Natural killer cell (primary cell): Measurements from ENCODE around the gene CSGALNACT2. TPM values are rescaled to one million over a fixed set of nuclear protein-coding genes. Genes with fewer than 3 reads are reported as not detected.
"Not testable (repeated sequence)": the region's sequence is repeated elsewhere in the genome, so short reads cannot be mapped to it uniquely, and the experiment has no call there.

Experiments
- ATAC-seq, 3 donors: fragments of 150-1000 bp in 2 of 3; fragments of 200-7000 bp in 1 of 3; cut with Tn5 transposase; 1 replicate in 1 of 3; 2 replicates in 2 of 3; pipeline ENCODE4 v1.10.0; 2021; ENCODE audit warnings: mild to moderate bottlenecking in 2 of 3, moderate library complexity in 2 of 3
- DNase-seq, 2 donors: peaks; one replicate each; pipeline versions ENCODE4 v3.0.0 to v3.0.0-alpha.2; 2013 to 2021; ENCODE audit warnings: mixed read lengths in 1 of 2
- H3K27ac ChIP-seq: one replicate; pipeline ENCODE4 v1.5.1; 2013; ENCODE audit warnings: mild to moderate bottlenecking, low read length
- H3K27me3 ChIP-seq: one replicate; pipeline ENCODE4 v1.6.1; 2013; ENCODE audit warnings: low read length; ENCODE audit not compliant: control insufficient read depth, insufficient read depth
- H3K36me3 ChIP-seq: one replicate; pipeline ENCODE4 v1.6.1; 2013; ENCODE audit warnings: low read length; ENCODE audit not compliant: control insufficient read depth, insufficient read depth
- H3K4me1 ChIP-seq: one replicate; pipeline ENCODE4 v1.6.1; 2013; ENCODE audit warnings: low read length; ENCODE audit not compliant: control insufficient read depth, insufficient read depth
- H3K4me3 ChIP-seq: one replicate; pipeline ENCODE4 v1.5.1; 2013; ENCODE audit warnings: low read length
- H3K9me3 ChIP-seq: one replicate; pipeline ENCODE4 v1.6.1; 2013; ENCODE audit warnings: low read length; ENCODE audit not compliant: control insufficient read depth, insufficient read depth
- H3K27ac Mint-ChIP-seq, 2 donors: one replicate each; pipeline ENCODE4 v1.8.0; 2022; ENCODE audit warnings: mild to moderate bottlenecking in 2 of 2, mixed read lengths in 2 of 2, moderate library complexity in 1 of 2
- H3K27me3 Mint-ChIP-seq, 2 donors: one replicate each; pipeline ENCODE4 v1.8.0; 2022; ENCODE audit warnings: low read depth in 2 of 2, mixed read lengths in 2 of 2
- H3K36me3 Mint-ChIP-seq: one replicate; pipeline ENCODE4 v1.8.0; 2022; ENCODE audit warnings: mixed read lengths
- H3K4me1 Mint-ChIP-seq, 2 donors: one replicate each; pipeline ENCODE4 v1.8.0; 2022; ENCODE audit warnings: mixed read lengths in 2 of 2
- H3K4me3 Mint-ChIP-seq: one replicate; pipeline ENCODE4 v1.8.0; 2022; ENCODE audit warnings: mild to moderate bottlenecking, moderate library complexity, mixed read lengths
- H3K9me3 Mint-ChIP-seq, 2 donors: one replicate each; pipeline ENCODE4 v1.8.0; 2022; ENCODE audit warnings: mixed read lengths in 2 of 2
- CTCF ChIP-seq: fragments of 200-600 bp; IDR thresholded peaks from one replicate; pipeline ENCODE4 v1.8.0; 2022; ENCODE audit warnings: antibody characterized with exemption
- WGBS: methylation state at CpG from one replicate; pipeline ENCODE4 v1.1.7; 2013; ENCODE audit warnings: missing lambda C conversion rate; ENCODE audit not compliant: insufficient coverage; 5-methylcytosine and 5-hydroxymethylcytosine counted together
- intact Hi-C: fragments of 100-400 bp; cut with micrococcal nuclease; formaldehyde crosslinking; loops from one replicate; pipeline ENCODE4 v1.14.2; 2022
- total RNA-seq, 4 donors: library from RNA; stranded (reverse); fragments of 120-200 nt in 1 of 4; gene quantifications; one replicate each; pipeline versions ENCODE4 v1.2.3 to v1.2.4, GENCODE V29; 2013 to 2022

CSGALNACT2 gene
- total RNA-seq, 3 donors from 2014 or later (not counting 1 experiment from before 2014, with no cell fraction given) = 49.9 to 57.4 (median 52.8) TPM

DNA sequence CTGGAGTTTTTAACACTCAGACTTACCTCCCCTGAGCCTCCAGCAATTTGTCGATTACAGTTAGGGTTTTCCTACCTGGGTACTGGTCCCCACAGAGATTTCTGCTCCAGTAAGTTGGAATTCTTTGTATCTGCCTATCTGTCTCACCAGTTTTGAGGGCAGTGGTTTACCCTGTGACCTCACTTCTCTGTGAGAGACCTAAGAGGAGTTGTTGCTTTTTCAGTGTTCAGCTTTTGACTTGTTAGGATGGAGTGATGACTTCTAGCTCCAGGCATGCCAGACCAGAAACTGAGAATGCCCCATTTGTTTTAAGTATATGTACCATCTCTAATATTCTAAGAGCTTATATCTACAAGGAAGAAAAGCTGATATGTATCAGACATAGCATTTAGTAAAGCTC lies 42.9 kb downstream of the CSGALNACT2 start:
- no peaks in the 10 kb centered on the region for H3K27me3 ChIP-seq
- no peak overlapping the region for H3K4me3 ChIP-seq
- Mint-ChIP-seq H3K4me3 (no peak overlapping the region), H3K4me1 (peaks cover 28% of the 10 kb centered on the region in 2 donors), H3K27me3 (no peaks in the 10 kb centered on the region), H3K36me3 (peaks cover 35% of the 10 kb centered on the region), H3K27ac (peak overlapping the region; percentile 22 to 42), H3K9me3 (peaks cover 2 to 7% of the 10 kb centered on the region in 2 donors)
- intact Hi-C loops = no loop called here
- DNase-seq (no peak), ATAC-seq (no peak)
- H3K27ac ChIP-seq = no peak overlapping the region
- H3K4me1 ChIP-seq = no peaks in the 10 kb centered on the region
- WGBS = 93% methylated on average over 1 of the region's 1 CpG
- TF ChIP-seq CTCF = no peak
- H3K36me3 ChIP-seq = peaks cover 61% of the 10 kb centered on the region
- no peaks in the 10 kb centered on the region for H3K9me3 ChIP-seq

- peaks cover 46% of the 10 kb centered on the region for H3K36me3 ChIP-seq
- DNase-seq, intact Hi-C loops, H3K27me3 ChIP-seq, ATAC-seq, H3K4me3 ChIP-seq, H3K27me3 Mint-ChIP-seq, H3K9me3 Mint-ChIP-seq, H3K4me1 ChIP-seq, H3K27ac ChIP-seq, H3K4me3 Mint-ChIP-seq, H3K9me3 ChIP-seq: not testable (repeated sequence)
- WGBS = 100% methylated on average over 1 of the region's 3 CpGs
- H3K27ac Mint-ChIP-seq = peak overlapping the region; percentile 18 to 22
- peaks cover 28% of the 10 kb centered on the region in 2 donors for H3K4me1 Mint-ChIP-seq
- H3K36me3 Mint-ChIP-seq = peaks cover 38% of the 10 kb centered on the region
These were observed 45.5 kb downstream of the CSGALNACT2 start for GRCh38 chr10:43183764-43184163.

- 98% methylated on average over 3 of the region's 4 CpGs for WGBS
- no peaks in the 10 kb centered on the region for H3K9me3 Mint-ChIP-seq
- Histone ChIP-seq H3K4me1 (no peaks in the 10 kb centered on the region), H3K36me3 (peaks cover 26% of the 10 kb centered on the region), H3K27ac (no peak overlapping the region), H3K4me3 (no peak overlapping the region), H3K9me3 (no peaks in the 10 kb centered on the region), H3K27me3 (no peaks in the 10 kb centered on the region)
- H3K36me3 Mint-ChIP-seq = peaks cover 20% of the 10 kb centered on the region
- H3K4me1 Mint-ChIP-seq = peaks cover 9 to 12% of the 10 kb centered on the region in 2 donors
- no peak for TF ChIP-seq CTCF
- no peak overlapping the region for H3K4me3 Mint-ChIP-seq
- ATAC-seq (no peak), DNase-seq (no peak)
- intact Hi-C loops = no loop called here
- peak overlapping the region in 1 of 2 donors; percentile 16 for H3K27ac Mint-ChIP-seq
- H3K27me3 Mint-ChIP-seq = no peaks in the 10 kb centered on the region
These were observed 47.9 kb downstream of the CSGALNACT2 start for GRCh38 chr10:43186150-43186549.

DNA sequence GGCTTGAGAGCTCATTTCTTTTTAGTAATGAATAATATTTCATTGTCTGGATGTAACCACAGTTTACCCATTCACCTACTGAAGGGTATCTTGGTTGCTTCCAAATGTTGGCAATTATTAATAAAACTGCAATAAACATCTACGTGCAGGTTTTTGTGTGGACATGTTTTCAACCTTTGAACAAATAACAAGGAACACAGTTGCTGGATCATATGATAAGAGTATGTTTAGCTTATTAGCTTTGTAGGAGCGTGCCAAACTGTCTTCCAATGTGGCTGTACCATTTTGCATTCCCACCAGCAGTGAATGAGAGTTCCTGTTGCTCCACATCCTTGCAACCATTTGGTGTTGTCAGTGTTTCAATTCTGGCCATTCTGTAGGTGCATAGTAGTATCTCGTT lies 49.0 kb downstream of the CSGALNACT2 start:
- Histone ChIP-seq H3K27me3 (no peaks in the 10 kb centered on the region), H3K4me3 (no peak overlapping the region), H3K4me1 (no peaks in the 10 kb centered on the region), H3K9me3 (no peaks in the 10 kb centered on the region), H3K27ac (no peak overlapping the region), H3K36me3 (peaks cover 26% of the 10 kb centered on the region)
- intact Hi-C loops = no loop called here
- H3K4me3 Mint-ChIP-seq = no peak overlapping the region
- H3K36me3 Mint-ChIP-seq = peaks cover 20% of the 10 kb centered on the region
- whole genome bisulfite sequencing = 95% methylated on average over 3 of the region's 3 CpGs
- ATAC-seq = no peak
- H3K9me3 Mint-ChIP-seq = no peaks in the 10 kb centered on the region
- no peaks in the 10 kb centered on the region for H3K27me3 Mint-ChIP-seq
- H3K4me1 Mint-ChIP-seq = peaks cover 9 to 10% of the 10 kb centered on the region in 2 donors
- DNase-seq = no peak
- no peak overlapping the region for H3K27ac Mint-ChIP-seq
- no peak for TF ChIP-seq CTCF
